Measurements from ENCODE around the gene CMPK1. TPM values are rescaled to one million over a fixed set of nuclear protein-coding genes. Genes with fewer than 3 reads are reported as not detected.

Gene CMPK1
- total RNA-seq, 1 donor from 2014 or later, result 100.0 TPM

DNA sequence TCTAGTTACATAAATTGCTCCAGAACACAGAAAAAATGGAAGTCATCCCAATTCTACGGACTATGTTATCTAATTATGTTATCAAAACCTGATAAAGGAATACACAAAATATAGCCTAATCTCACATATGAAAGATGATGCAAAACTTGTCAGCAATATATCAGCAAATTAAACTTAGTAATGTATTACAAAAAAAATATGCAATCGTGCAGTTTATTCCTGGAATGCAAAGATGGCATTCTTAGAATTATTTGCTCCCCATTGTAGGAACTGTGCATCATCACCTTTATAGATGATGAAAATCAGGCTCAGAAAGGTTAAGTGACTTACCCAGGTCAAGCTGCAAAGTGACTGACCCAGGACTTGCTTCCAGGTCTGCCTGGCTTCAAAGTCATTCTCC, 90.3 kb downstream of the CMPK1 start:
- H3K27me3 Mint-ChIP-seq (ENCODE audit: insufficient read depth), result peaks cover 35% of the 10 kb centered on the region
- H3K4me1 Mint-ChIP-seq (ENCODE audit: low read depth), result no peaks in the 10 kb centered on the region
- no peak for DNase-seq (ENCODE audit: low spot score)
- H3K27ac Mint-ChIP-seq, result no peak overlapping the region
- intact Hi-C loops (cut with micrococcal nuclease), result loop anchor here (1.0 to 2.0 kb wide), 2 partner anchors 36 to 231 kb away; no protein-coding TSS in a partner anchor
- no peaks in the 10 kb centered on the region for H3K9me3 Mint-ChIP-seq
- H3K36me3 Mint-ChIP-seq (ENCODE audit: low read depth), result no peaks in the 10 kb centered on the region
- no peak overlapping the region for H3K4me3 Mint-ChIP-seq

DNA sequence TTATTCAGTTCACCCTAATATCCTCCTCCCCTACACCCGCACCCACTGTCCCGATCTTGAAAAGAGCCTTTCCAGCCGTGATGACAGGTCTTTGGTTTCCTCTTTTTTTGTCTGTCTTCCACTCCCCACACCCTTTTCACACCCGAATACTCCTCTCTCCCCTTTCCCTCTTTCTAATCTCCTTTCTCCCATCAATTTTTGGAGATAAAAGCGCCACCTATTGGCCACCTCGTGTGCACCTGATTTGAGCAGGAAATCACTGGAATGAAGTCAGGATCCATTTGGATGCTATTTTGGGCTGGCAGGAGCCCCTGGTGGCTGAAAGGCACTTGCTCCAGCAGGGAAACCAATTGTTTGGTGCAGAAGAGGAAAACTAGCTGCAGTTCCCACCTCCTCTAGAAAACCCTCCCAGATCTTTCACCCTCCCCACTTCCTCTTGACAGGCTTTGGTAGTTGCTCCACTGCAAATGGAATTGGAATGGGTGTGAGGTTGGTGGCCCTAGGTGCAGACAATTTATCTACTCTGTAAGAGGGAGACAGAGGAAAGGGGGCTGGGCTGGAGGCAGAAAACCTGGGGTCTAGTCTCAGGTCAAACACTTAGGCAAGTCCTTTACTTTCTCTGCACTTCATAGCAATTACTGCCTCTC, 90.9 kb downstream of the CMPK1 start:
- intact Hi-C loops (cut with micrococcal nuclease), result loop anchor here (1.0 to 2.0 kb wide), 2 partner anchors 36 to 232 kb away; no protein-coding TSS in a partner anchor
- no peak for DNase-seq (ENCODE audit: low spot score)
- H3K27ac Mint-ChIP-seq, result no peak overlapping the region
- H3K36me3 Mint-ChIP-seq (ENCODE audit: low read depth), result no peaks in the 10 kb centered on the region
- no peaks in the 10 kb centered on the region for H3K9me3 Mint-ChIP-seq
- H3K4me3 Mint-ChIP-seq, result no peak overlapping the region
- peaks cover 29% of the 10 kb centered on the region for H3K27me3 Mint-ChIP-seq (ENCODE audit: insufficient read depth)
- no peaks in the 10 kb centered on the region for H3K4me1 Mint-ChIP-seq (ENCODE audit: low read depth)

Other genes with a start within 250 kb of the CMPK1 start
- gene CYP4A22, start 196.3 kb upstream of the CMPK1 start, total RNA-seq, result not detected in 2 replicates
- gene PDZK1IP1, start 143.8 kb upstream of the CMPK1 start, total RNA-seq, result not detected in 2 replicates
- not detected in 2 replicates for gene TAL1, start 101.6 kb upstream of the CMPK1 start, total RNA-seq
- gene STIL, start 19.6 kb upstream of the CMPK1 start, total RNA-seq, result 25.8 and 26.3 TPM in 2 replicates
- gene FOXE3, start 82.5 kb downstream of the CMPK1 start, total RNA-seq, result not detected in 2 replicates
- gene FOXD2, start 104.3 kb downstream of the CMPK1 start, total RNA-seq, result 0.17 and 0.21 TPM in 2 replicates